Left hindlimb (tissue), 1 donor: ENCODE data around the gene DIO1.
"Not testable (repeated sequence)": the region's sequence is repeated elsewhere in the genome, so short reads cannot be mapped to it uniquely, and the experiment has no call there.

Experiments
- DNase-seq: peaks from one replicate; pipeline ENCODE4 v3.0.0-alpha.2; 2018

DIO1 gene

DNA sequence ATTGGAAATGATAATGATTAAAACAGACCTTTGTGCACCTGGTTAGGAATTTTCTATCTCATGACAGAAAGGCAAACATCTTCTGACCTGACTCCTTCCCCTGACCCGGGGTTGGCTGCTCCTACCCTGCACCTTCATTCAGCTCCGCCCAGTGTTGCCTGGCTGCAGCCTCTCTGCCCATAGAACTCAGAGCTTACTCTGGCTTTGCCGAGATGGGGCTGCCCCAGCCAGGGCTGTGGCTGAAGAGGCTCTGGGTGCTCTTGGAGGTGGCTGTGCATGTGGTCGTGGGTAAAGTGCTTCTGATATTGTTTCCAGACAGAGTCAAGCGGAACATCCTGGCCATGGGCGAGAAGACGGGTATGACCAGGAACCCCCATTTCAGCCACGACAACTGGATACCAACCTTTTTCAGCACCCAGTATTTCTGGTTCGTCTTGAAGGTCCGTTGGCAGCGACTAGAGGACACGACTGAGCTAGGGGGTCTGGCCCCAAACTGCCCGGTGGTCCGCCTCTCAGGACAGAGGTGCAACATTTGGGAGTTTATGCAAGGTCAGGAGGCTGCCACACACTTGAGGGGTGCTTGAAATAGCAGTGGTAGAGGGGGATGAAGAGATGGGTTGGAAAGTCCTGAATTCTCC, at the start of gene DIO1:
Gene DIO1, plus strand, starts transcription at position 189 of the 638 bp plus-strand sequence. Its CDS starts 24 bp downstream, at position 213.
- DNase-seq = no peak

DNA sequence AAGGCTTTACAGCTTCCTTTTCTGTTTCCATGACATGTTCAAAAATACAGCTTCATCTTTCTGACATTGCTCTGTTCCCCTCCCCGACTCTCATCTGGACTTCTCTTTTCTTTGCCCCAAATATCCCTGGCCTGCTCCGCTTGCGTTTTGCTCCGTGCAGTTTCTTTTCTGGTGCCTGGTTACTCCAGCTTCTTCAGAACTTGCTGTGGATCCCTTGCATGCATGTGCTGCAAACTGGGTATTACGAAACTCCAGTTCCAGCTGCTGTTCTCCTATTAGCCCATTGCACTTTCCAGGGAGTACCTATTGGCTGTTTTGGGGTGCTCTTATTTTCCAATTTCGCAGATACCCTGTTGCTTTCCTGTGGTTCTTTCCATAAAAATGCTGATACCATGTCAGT, 46.0 kb upstream of the DIO1 start:
- DNase-seq = no peak

DNA sequence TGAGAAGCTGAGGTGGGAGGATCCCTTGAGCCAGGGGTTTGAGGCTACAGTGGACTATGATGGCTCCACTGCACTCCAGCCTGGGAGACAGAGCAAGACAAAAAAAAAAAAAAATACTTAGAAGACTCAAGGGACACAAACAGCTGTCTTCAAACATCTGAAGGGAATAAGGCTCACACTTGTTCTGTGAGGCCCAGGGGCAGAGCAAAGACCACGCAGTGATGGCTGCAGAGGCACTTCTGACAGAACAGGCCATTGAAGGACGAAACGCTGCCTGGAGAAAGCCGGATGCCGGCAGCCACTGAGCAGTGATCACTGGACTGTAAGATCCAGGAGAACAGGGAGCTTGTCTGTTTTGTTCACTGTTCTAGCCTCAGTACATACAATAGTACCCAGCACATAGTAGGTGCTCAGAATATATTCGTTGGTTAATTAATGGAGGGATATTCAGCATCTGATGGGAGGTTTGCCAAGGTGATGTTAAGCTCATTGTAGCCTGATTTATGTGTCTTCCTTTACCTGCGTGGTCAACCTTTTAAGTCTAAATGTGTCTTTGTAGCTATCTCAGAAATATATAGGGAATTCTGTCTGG, 43.8 kb upstream of the DIO1 start:
- DNase-seq = no peak

DNA sequence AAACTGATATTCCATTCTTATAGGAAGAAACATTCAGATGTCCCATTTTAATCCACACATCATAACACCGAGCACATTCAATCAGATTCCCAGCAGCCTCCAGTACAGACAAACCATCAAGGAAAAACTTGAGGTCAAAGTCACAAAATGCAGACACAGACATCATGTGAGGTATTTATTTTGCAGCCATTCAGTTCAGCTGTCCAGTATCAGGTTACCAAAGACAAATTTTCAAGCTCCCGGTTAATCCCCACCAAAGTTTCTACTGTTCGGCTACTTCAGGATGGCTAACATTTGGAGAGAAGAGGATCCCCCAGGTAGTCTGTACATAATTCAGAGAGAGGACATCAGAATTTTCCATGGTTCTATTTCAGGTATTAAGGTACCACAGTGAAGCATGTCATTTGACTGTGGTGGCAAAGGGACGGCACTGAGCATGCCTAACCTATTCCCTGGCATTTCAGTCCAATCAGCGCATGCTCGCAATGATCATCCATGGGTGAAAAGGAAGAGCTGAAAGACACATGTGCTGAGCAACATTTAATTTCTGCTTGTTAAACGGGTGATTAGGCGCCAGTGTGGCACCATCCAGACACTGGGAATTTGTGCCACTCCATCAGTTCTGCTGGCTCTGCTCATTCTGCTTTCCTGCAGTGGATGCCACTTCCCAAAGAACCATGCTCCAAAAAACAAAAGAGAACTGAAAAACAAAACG, 42.3 kb upstream of the DIO1 start:
- DNase-seq = no peak

DNA sequence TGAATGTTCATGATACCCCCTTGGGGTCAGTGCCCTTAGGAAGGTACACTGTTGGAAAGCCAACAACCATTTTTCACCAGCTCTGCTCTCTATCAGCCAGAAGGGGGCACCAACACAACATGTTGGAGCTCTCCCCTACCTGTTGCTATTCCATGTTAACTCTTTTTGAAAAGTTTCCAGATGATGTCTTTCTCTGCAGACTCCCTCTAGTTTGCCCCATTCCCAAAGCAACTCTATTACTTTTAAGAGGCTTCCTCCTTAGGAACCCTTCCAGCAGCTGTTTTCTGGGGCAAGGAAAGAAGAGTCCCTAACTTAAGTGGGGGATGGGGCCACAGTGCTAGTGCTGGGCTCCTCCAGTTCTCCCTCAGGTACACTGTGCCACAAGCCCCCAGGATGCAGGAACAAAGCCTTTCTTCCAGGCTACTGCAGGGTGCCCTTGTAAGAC, 33.0 kb upstream of the DIO1 start:
- no peak for DNase-seq

DNA sequence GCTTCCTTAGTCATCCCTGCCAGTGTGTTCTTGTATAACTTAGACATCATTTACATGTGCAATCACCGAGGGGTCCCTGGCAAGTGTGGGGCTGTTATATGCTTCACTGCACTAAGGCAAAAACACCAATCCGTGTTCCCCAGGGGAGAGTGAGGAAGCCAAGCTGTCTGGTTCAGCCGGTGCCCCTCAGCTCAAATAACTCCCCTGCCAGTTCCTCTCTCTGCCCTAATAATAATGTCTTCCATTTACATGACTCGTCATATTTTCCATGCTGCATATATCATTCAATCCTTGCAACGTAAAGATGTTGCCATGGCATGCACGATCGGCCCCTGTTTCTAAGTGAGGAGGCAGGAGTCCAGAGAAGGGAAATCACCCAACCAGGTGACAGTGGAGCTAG, 31.5 kb upstream of the DIO1 start:
- DNase-seq = no peak

DNA sequence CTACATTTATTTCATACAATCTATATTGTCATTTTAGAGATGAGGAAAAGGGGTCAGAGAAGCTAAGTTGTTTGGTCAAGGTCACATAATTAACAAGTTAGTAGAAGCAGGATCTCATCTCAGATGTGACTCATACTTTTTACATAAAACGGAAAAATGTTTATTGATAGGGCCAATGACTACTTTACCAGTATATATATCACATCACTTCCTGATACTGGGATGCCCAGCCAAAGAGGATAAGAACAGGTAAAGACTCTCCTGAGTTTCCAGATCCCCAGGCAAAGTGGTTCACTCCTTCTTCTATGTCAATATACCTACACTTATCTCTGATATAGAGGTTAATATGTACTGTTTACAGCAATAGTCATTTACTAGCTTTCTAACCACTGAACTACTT, 25.4 kb upstream of the DIO1 start:
- DNase-seq = no peak

DNA sequence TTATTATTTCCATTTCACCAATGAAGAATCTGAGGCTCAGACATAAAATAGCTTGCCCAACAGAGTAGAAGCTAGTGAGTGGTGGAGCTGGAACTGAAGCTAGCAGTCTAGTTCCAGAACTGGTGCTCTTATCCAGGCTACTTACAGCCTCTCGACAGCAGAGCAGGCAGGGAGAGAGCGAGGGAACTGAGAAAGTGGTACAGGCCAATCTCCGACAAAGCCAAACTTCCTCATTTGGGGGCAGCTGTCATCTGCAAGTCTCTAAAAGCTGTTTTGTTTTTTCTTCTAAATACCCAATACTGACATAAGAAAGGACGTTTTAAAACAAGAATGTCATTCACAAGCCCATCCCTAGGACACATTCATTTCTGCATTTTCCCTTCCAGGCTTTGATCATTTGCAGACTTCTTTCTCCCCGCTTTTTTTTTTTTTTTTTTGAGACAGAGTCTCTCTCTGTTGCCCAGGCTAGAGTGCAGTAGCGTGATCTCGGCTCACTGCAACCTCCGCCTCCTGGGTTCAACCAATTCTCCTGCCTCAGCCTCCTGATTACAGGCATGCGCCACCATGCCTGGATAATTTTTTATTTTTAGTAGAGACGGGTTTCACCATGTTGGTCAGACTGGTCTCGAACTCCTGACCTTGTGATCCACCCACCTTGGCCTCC, 24.4 kb upstream of the DIO1 start:
- DNase-seq = no peak

DNA sequence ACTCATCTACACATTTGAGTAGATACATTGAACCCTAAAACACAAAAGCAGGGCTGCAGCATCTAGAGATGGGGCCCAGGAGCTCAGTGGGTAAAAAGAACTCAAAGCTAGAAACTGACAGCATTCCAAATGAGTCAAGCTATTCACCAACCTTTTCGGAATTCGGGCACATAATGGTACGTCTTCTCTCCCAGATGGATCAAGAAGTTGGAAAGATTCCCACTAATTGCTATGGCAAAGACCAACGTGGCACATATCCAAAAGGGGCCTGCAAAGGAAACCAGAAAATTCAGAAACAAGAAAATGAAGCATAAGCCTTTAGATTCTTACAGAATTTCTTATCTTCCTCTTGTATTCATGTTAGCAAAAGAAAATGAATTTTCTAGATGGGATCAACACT, 22.8 kb upstream of the DIO1 start:
- DNase-seq = no peak

DNA sequence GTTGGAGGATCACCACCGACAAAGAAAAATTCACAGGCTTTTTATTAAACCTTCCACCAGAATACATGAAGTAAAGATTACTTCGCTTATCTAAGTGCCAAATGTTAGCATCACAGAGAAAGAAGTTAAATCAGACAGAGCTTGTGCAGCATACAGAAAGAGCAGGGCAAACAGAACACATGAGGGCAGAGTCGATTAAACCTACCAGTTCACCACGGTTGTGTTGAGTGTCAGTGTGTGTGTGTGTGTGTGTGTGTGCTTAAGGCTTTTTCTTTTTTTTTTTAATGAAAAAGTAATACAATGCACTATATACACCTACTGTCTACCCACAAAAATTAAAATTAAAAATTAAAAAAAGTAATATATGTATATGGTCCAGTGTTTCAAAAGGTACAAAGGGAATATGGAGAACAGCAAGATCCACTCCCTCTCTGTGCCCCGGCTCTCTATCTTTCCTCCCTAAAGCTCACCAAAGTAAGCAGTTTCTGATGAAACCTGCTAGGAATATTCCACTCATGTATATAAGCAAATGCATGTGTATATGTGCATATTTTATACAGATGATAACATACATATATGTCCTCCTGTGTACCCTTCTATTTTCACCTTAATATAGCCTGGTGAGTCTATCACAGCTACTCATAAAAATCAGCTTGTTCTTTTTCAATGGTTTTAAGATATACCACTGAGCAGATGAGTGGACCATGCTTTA, 22.1 kb upstream of the DIO1 start:
- DNase-seq = no peak

DNA sequence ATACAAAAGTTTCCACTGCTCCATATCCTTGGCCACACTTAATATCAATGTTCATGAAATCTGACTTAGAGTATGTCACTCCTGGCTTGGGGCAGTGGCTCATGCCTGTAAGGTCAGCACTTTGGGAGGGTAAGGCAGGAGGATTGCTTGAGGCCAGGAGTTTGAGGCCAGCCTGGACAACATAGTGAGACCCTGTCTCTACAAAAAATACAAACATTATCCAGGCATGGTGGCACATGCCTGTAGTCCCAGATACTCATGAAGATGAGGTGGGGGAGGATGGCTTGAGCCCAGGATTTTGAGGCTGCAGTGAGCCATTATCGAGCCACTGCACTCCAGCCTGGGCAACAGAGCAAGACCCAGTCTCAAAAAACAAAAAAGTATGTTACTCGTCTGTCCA, 18.8 kb upstream of the DIO1 start:
- DNase-seq = not testable (repeated sequence)

DNA sequence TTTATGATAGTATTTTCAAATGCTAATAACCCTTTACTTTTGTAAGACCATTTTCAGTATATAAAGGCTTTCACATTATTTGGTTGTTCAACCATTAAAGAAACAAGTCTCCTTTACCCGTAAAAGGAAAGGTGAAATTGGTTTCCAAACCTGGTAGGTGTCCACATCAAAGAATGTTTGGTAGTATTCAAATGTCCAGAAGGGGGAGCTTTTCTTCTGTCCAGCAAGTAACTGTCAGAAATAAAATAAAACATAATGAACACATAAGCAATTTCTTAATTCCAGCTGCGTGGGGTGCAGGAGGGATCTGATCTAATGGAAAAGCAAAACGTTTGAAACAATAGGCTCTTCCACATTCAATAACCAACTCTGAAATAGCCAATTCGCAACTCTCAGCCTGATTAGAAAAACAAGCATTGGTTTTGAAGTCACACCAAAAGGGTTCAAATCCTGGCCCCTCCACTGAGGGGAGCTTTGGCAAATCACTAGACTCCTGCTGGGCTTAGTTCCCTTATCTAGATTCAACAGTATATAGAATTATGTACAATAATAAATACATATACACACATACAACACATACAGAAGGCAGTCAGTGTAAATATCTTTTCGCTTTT, 15.4 kb upstream of the DIO1 start:
- no peak for DNase-seq

DNA sequence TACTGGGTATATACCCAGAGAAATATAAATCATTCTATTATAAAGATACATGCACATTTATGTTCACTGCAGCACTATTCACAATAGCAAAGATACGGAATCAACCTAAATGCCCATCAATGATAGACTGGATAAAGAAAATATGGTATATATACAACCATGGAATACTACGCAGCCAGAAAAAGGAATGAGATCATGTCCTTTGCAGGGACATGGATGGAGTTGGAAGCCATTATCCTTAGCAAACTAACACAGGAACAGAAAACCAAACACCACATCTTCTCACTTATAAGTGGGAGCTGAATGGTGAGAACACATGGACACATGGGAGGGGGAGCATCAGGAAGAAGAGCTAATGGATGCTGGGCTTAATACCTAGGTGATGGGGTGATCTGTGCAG, 12.1 kb upstream of the DIO1 start:
- DNase-seq = not testable (repeated sequence)

DNA sequence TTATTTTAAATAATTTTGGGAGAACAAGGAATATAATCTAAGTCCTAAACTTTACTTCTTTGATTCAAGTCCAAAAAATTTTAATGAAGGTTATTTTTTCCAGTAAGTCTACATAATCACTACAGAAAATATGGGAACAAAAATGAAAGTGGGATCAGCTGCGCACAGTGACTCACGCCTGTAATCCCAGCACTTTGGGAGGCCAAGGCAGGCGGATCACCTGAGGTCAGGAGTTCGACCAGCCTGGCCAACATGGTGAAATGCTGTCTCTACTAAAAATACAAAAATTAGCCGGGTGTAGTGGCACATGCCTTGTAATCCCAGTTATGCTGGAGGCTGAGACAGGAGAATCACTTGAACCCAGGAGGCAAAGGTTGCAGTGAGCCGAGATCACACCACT, 10.4 kb upstream of the DIO1 start:
- DNase-seq = not testable (repeated sequence)

DNA sequence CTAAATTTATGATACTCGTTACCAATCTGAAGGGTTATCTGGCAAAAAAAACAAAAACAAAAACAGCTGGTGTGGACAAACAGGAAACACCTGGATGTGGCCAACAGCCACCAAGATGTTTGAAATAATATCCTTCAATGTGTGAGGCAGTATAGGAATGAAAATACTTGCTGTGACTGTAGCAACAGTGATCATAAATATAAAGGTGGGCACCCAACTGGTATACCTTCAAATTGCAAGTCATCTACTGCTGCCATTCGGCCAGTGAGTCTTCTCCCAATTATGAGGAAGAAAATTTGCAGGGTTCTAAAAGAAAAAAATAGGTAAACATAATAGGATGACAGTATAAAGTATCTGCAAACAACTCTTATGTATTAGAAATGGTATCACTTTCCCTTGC, 5.3 kb upstream of the DIO1 start:
- DNase-seq = no peak

DNA sequence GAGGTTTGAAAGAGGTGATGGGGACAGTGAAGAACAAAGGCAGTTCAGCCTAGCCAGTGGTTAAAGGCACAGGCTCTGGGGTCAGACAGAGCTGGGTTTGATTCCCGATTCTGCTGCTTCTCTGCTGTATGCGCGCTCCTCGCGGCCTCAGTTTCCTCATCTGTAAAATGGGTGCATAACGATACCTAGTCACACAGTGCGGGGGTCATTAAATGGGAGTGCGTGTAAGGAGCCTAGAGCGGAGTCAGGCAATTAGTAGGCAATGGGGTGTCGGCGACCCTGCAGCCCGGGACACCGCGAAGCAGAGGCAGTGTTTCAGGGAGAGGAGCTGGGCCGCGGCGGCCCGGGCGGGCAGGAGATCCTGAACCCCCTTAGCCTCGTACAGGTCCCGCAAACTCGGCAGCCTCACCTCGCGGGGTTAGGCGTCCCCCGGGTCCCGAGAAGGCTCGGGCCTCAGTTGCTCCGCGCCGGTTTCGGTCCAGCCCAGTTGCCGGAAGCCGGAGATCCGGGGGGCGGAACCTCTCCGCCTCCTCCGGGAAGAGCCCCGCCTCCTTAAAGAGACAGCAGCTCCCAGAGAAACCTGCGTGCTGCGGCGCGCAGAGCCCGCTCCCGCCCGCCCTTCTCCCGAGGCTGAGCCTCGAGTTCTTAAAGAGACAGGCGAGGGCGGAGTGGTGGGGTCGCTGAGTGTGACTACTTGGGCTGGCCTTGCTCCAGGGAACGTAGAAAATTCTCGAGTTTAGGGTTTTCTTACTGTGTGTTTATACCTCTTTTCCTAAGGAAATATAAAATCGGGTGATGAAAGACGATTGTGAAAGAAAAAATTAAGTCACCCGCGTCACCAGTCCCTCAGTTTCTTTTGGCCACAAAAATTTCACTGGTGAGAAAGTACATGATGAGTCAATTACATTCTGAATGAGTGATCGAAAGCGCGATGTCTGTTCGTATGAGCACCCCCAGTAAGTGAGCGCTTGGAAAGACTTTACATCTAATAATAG, 4.4 kb upstream of the DIO1 start, which contains the start of gene YIPF1:
Gene YIPF1, minus strand, starts transcription at position 494 of the 995 bp plus-strand sequence. CDS start 860 bp downstream, outside the sequence.
- DNase-seq = peak; percentile 93

DNA sequence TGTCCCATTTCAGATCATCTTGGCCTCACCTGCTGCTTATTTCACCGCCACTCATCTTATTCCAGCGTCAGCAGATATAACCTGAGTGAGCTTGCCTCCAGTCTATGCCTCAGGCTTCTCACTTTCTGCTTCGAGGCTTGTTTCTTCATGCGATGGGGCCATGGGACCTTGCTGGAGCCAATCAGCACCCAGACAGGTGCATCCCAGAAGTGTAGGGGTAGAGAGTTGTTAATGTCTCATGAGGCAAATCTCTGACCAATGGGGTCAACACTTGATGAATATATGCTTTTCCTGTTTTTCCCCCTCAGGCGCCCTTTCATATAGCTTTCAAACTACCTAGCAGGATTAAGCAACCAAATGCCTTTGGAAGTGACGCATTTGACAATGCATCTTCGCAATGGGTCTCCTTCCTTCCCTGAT, 3.5 kb upstream of the DIO1 start:
- DNase-seq = no peak

DNA sequence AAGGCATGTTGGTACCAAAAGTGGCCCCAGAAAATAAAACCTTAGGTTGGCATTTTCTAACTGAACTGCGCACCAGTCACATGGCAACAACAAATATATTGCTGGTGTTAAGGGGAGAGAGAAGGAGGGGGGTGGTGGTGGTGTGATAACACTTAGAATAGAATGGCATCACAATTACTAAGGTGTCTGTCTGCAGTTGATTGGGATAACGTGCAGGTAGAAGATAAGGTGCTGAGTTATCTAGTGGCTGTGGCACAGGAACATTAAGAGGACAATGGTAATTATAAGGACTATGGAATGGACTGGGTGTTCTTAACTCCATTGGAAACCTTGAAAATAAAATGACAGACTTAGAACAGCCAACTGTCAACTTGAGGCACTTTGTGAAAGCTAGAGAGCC, 3.0 kb upstream of the DIO1 start:
- no peak for DNase-seq

DNA sequence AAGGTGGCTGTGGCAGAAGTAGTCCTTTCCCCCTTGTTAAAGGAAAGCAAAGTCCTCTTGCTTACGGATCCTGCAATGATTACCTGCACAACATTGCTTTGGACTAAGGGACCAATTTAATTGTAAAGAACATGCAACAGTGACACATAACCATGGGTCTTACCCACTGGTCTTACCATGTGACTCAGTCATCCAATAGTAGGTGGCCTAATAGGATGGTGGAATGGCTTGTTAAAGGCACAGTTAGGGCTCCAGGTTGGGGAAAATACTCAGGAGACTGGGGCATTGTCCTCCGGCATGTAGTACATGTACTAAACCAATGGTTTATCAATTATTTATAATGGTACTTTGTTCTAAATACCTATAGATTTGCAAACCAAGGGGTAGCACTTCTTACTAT, 2.3 kb upstream of the DIO1 start:
- no peak for DNase-seq

DNA sequence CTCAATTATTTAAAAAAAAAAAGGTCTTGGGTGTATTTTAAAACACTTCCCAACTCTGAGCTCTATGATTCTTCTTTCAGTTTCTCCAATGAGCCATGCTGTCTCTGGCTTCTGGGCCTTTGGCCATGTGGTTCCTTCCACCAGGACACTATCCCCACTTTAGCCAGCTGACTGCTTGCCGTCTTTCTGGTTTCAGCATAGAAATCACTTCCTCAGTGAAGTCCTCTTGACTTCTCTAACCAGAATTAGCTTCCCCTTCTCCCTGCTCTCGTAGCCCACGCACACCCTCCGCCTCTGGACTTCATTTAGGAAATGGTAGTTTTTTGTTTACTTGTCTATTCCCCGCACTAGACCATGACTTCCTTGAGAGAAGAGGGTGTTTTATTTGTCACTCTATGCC, 1.1 kb upstream of the DIO1 start:
- DNase-seq = no peak

DNA sequence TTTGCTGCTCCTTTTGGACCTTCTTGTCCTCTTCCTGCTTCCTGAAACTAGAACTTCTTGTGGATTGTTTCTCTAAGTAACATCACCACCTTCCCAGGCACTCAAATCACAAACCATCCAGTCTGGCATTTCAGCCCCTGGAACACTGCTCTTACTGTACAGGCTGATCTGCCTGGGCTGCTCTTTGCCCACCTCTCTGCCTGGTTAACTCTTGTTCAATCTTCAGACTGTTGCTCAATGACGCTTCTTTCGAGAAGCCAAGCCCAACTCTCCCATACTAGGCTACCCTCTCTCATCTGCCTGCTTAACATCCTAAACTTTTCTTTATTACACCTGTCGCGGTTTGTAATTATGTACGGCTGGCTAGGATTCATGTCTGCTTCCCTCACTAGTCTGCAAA, 657 bp downstream of the DIO1 start:
- no peak for DNase-seq
